Calu3 (cell line): ENCODE results near the gene LCOR. TPM values are rescaled to one million over a fixed set of nuclear protein-coding genes. Genes with fewer than 3 reads are reported as not detected.

ENCODE experiments used
- BruUV-seq: library from RNA; stranded (reverse); fragments of 400-500 nt; replicated peaks from 2 replicates; lab custom pipeline; 2021; lab: Mats Ljungman, UMichigan
- CTCF ChIA-PET: fragments of 300-600 bp; sonication (Branson Sonifier 250); formaldehyde crosslinking; loops from one replicate; lab custom pipeline; 2022; ENCODE audit warnings: antibody characterized with exemption; lab: Charles Lee
- DNase-seq: peaks from one replicate; pipeline ENCODE4 v3.0.0; 2022
- H3K27ac Mint-ChIP-seq: one replicate; pipeline ENCODE4 v1.8.0; 2022; ENCODE audit warnings: mixed read lengths; ENCODE audit not compliant: unreplicated experiment
- H3K27me3 Mint-ChIP-seq: one replicate; pipeline ENCODE4 v1.8.0; 2022; ENCODE audit warnings: mixed read lengths; ENCODE audit not compliant: unreplicated experiment
- H3K36me3 Mint-ChIP-seq: one replicate; pipeline ENCODE4 v1.8.0; 2022; ENCODE audit warnings: mild to moderate bottlenecking, moderate library complexity, mixed read lengths; ENCODE audit not compliant: insufficient read depth, unreplicated experiment
- H3K4me1 Mint-ChIP-seq: one replicate; pipeline ENCODE4 v1.8.0; 2022; ENCODE audit warnings: mild to moderate bottlenecking, low read depth, mixed read lengths; ENCODE audit not compliant: unreplicated experiment
- H3K4me3 Mint-ChIP-seq: one replicate; pipeline ENCODE4 v1.8.0; 2022; ENCODE audit warnings: mild to moderate bottlenecking, low read depth, moderate library complexity, mixed read lengths; ENCODE audit not compliant: unreplicated experiment
- H3K9me3 Mint-ChIP-seq: one replicate; pipeline ENCODE4 v1.8.0; 2022; ENCODE audit warnings: low read depth, mixed read lengths; ENCODE audit not compliant: unreplicated experiment
- CTCF ChIP-seq: fragments of 200-600 bp; IDR thresholded peaks from one replicate; pipeline ENCODE4 v1.8.0; 2022; ENCODE audit warnings: antibody characterized with exemption; ENCODE audit not compliant: unreplicated experiment
- intact Hi-C: fragments of 100-400 bp; cut with micrococcal nuclease; formaldehyde crosslinking; loops from one replicate; pipeline ENCODE4 v1.10.0; 2022; ENCODE audit not compliant: unreplicated experiment
- total RNA-seq: library from RNA; stranded (reverse); gene quantifications from 2 replicates; pipeline ENCODE4 v1.2.3, GENCODE V29; 2022

LCOR gene
- total RNA-seq, 1 experiment from 2014 or later: 50.1 TPM

GRCh38 chr10:96949039-96949683 is 117.1 kb downstream of the LCOR start:
- CTCF ChIA-PET: no interaction called here
- DNase-seq: no peak
- H3K27me3 Mint-ChIP-seq: no peaks in the 10 kb centered on the region
- H3K9me3 Mint-ChIP-seq: no peaks in the 10 kb centered on the region
- no peak for TF ChIP-seq CTCF
- intact Hi-C loops: no loop called here
- H3K27ac Mint-ChIP-seq: no peak overlapping the region
- H3K4me1 Mint-ChIP-seq: no peaks in the 10 kb centered on the region
- BruUV-seq: no TSS peak
- peaks cover 13% of the 10 kb centered on the region for H3K36me3 Mint-ChIP-seq
- no peak overlapping the region for H3K4me3 Mint-ChIP-seq

- no peak for TF ChIP-seq CTCF
- intact Hi-C loops: no loop called here
- Mint-ChIP-seq H3K36me3 (peaks cover 21% of the 10 kb centered on the region), H3K4me3 (no peak overlapping the region), H3K27ac (no peak overlapping the region), H3K9me3 (no peaks in the 10 kb centered on the region), H3K27me3 (no peaks in the 10 kb centered on the region), H3K4me1 (no peaks in the 10 kb centered on the region)
- no TSS peak for BruUV-seq
- DNase-seq: no peak
- CTCF ChIA-PET: no interaction called here
These were observed 119.9 kb downstream of the LCOR start for GRCh38 chr10:96951954-96952353.

GRCh38 chr10:96955794-96956193 is 123.7 kb downstream of the LCOR start:
- TF ChIP-seq CTCF: no peak
- Mint-ChIP-seq H3K9me3 (no peaks in the 10 kb centered on the region), H3K27me3 (no peaks in the 10 kb centered on the region), H3K4me1 (no peaks in the 10 kb centered on the region), H3K4me3 (no peak overlapping the region), H3K27ac (no peak overlapping the region), H3K36me3 (peaks cover 25% of the 10 kb centered on the region)
- DNase-seq: no peak
- CTCF ChIA-PET: no interaction called here
- intact Hi-C loops: no loop called here
- BruUV-seq: no TSS peak

- DNase-seq: no peak
- TF ChIP-seq CTCF: no peak
- H3K36me3 Mint-ChIP-seq: peaks cover 16% of the 10 kb centered on the region
- BruUV-seq: no TSS peak
- H3K9me3 Mint-ChIP-seq: no peaks in the 10 kb centered on the region
- no peaks in the 10 kb centered on the region for H3K27me3 Mint-ChIP-seq
- no peak overlapping the region for H3K4me3 Mint-ChIP-seq
- intact Hi-C loops: no loop called here
- H3K27ac Mint-ChIP-seq: no peak overlapping the region
- H3K4me1 Mint-ChIP-seq: no peaks in the 10 kb centered on the region
- CTCF ChIA-PET: no interaction called here
These were observed 126.0 kb downstream of the LCOR start for GRCh38 chr10:96958071-96958470.
